CD4-positive, alpha-beta T cell treated with Interleukin-1 beta for 1 hour (primary cell): ENCODE results near the gene INS.

Experiments
- DNase-seq, 2 donors: peaks; one replicate each; pipeline ENCODE4 v3.0.0-alpha.2; 2020 to 2022

Gene INS

DNA sequence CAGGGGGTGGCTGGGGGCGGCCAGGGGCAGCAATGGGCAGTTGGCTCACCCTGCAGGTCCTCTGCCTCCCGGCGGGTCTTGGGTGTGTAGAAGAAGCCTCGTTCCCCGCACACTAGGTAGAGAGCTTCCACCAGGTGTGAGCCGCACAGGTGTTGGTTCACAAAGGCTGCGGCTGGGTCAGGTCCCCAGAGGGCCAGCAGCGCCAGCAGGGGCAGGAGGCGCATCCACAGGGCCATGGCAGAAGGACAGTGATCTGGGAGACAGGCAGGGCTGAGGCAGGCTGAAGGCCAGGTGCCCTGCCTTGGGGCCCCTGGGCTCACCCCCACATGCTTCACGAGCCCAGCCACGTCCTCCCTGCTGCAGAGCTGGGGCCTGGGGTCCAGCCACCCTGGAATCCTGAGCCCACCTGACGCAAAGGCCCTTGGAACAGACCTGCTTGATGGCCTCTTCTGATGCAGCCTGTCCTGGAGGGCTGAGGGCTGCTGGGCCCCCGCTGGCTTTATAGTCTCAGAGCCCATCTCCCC lies at the start of gene INS:
TSS of gene INS (minus strand) at position 474 of the 524 bp plus-strand sequence. CDS start at position 236, 238 bp downstream.
- no peak for DNase-seq

DNA sequence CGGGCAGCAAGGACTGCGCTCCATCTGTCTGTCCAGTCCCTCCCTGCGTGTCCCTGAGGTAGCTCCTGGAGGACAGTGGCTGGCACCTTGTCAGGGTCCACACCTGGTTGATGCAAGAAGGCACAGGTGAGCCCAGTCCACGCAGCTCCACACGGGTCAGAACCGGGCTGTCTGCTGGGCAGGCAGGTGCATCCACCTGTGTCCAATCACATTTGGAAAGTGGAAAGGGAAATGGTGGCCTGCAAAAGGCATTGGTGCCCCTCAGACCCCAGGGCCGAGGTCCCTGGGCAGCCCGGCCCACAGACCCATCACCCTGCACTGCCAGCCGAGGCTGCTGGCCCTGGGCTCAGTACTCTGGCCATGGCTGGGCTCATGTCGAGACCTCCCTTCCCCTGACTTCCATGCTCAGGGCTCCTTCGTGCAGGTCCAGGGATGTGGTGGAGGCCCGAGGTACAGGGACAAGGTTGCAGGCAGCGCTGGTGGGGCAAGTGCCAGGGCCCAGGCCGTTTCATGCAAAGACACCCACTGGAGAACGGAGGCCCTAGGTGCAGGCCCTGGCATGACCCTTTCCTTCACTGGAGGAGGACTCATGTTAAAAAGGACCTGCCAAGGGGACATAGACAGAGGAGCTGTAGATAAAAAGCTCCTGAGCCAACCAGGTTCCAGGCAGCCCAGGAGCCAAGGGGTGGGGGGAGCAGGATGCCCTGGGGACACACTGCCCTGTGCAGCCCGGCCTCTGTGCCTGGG lies 49.5 kb upstream of the INS start:
- no peak for DNase-seq

DNA sequence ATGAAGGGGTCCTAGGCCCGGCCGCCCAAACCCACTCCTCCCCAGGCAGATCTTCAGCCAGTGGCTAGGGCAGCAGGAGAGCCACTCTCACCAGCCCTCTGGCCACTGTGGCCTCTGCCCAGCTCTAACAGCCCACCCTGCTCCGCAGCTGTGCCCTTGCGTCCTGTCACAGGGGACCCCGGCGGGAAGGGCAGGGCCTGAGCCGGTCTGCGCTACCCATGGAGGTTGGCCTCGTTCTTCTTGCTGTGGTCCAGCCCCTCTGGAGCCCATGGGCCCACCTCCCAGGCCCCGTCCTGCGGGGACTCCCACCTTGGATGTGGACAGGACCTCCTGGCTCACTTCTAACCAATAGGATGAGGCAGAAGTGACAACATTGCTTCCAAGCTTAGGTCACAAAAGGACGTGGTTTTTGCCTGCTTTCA lies 48.9 kb upstream of the INS start:
- DNase-seq: no peak

DNA sequence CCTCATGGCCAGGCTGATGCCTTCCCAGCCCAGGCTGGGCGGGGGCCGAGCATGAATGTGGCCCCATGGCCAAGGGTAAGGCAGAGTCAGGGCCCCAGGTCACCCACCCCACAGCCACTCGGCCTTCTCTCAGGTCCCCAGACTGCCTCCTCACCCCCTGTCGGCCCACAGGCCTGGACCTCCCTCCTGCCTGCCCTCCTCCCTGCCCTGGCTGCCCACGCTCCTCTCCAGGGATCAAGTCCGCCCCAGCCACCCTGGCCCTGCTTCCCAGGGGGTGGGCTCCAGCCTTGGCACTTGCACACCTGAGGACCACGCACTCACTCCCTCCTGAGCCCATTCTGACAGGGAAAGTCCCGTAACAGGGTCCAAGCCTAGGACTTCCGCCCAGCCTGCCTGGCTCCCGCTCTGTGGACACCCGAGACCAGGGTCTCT lies 48.4 kb upstream of the INS start:
- DNase-seq: no peak

DNA sequence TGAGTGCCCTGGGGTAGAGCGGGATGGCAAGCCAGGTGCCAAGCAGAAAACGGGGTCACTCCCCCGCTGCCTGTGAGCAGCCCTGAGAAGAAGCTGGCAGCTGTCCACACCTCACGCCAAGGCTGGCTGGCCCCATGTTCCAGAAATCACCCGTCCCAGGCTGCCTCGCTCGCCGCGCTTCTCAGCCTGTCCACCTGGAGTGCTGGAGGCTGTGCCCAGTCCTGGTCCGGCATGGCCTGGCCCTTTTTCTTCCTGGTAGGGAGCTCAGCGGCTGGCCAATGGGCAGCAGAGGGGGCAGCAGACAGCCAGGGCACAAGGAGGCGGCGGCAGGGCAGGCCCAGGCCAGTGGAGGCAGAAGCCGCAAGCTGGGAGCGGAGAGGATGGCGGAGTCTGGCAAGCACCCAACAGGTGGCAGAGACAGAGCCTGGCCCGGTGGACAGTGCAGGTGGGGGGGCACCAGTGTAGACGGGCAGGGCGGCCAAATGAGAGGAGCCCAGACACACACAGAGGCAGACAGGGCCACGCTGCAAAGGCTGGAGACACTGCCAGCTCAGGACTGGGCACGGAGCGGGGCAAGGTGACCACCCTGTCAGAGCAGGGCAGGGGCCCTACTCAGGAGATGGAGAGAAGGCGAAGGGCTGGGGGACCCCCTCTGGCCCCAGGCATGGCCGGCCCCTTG lies 47.8 kb upstream of the INS start:
- no peak for DNase-seq

DNA sequence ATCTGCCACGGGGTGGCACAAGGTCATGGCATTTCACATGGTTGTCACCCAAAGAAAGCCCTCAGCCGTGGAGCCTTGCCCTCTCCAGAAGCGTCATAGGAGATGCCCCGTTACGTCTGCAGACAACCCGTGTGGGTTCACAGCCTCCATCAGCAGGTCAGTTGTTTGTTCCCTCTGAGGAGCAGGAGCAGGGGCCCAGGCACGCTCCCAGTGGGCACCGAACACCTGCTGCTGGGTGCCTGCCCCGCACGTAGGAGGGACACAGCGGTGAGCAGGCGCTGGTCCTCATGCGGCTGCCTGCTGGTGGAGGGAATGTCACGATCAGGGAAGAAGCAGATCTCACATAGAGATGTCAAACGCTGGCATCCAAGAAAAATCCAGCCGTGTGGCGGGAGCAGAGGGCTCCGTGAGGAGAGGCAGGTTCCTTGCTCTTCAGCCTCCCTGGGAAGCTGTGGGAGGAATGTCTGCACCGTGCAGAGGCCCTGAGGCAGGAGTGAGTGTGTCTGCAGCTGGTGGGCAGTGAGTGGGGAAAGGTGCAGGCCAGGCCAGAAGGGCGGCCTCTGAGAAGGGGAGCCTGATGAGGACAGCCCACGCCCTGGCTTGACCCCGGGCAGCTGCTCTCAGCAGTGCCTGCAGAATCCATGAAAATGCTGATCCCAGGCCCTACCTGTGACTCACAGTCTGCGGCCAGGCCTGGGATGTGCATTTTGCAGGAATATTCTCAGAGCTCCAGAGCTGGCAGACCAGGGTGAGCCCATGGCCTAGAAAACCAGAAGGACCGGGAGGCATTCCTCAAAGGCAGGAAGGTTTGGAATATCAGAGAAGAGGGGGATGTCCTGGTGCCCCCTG lies 47.0 kb upstream of the INS start:
- no peak for DNase-seq

DNA sequence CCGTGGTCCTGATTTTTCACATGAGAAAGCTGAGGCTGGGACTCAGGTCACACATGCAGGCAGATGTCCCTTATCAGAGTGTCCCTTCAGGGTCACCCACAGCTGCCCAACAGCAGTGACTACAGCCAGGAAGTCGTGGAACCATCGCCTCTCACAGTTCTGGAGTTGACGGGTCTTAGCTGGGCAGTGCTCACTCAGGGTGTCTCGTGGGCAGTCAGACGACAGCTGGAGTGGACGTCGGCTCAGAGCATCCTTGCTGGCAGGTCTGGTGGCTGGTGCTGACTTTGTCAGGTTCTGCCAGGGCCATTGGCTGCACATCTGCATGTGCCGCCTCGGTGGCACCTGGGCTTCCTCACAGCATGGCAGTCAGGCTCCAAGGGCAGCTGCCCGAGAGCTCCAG lies 46.2 kb upstream of the INS start:
- DNase-seq: no peak

DNA sequence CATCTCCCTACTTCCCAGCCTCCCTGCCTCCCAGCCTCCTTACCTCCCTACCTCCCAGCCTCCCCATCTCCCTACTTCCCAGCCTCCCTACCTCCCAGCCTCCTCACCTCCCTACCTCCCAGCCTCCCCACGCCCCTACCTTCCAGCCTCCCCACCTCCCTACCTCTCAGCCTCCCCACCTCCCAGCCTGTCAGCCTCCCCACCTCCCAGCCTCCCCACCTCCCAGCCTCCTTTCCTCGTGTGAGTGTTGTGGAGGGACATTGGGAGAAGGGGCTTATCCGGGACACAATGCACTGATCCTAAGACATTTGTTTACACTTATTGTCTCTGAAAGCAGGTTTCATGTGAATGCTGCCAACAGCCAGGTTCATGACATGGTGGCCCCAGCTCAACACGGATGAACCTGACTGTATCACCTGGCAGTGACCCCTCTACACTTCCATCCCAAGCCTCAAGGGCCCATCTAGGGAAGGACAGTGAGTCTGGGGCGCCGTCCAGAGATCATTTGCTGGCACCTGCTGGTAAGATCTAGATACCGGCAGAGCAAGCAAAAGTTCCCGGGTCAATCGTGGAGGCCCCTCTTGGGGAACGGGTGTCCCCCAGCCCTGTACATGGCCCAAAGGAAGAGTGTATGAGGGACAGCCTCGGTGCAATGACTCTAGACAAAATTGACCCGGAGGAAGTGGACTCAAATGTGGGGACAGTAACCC lies 45.1 kb upstream of the INS start:
- DNase-seq: no peak

DNA sequence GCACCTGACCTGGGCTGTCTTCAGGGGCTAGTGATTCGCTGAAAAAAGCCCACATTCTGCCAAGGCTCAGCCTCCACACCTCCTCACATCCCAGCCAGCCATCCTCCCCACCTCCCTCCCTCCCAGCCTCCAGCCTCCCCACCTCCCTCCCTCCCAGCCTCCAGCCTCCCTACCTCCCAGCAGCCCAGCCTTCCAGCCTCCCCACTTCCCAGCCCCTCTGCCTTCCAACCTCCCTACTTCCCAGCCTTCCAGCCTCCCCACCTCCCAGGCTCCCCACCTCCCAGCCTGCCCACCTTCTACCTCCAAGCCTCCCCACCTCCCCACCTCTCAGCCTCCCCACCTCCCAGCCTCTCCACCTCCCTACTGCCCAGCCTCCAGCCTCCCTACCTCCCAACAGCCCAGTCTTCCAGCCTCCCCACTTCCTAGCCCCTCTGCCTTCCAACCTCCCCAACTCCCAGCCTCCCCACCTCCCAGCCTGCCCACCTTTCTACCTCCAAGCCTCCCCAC lies 44.3 kb upstream of the INS start:
- no peak for DNase-seq

DNA sequence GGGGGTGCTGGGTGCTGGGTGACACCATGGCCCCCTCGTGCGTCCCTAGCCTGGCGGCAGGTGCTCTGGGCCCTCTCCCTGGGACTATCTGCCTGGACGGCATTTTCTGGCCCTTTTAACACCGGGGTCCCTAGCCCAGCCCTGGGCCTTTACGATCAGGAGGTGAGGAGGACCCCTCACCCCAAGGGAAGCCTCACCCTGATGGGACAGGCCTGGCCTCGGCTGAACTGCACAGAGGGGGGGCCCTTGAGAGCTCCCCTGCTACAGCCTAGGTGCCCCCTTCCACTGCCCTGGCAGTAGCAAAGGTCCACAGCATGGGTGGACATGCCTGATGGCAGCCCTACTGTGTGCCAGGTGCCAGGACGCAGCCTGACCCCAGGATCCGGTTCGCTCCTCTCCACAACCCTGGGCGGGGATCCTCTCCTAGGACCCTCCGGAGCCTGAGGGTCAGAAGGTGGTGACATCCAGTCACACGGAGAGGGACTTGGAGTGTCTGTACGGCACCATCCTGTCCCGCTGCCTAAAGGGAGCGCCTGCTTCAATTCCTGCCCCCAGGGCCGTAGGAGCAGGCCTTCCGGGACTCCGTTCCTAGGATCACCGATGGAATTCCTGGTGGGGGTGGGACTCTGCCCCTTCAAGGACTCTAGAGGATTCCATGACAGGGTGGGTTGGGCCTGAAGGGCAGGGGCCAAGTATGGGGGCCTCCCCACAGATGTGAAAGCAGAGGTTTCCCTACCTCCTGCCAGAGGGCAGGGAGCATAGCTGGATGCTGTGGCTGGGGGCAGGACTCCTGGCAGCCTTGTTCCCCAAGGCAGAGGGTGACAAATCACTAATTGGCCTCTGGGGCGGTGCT lies 43.6 kb upstream of the INS start:
- DNase-seq: no peak

DNA sequence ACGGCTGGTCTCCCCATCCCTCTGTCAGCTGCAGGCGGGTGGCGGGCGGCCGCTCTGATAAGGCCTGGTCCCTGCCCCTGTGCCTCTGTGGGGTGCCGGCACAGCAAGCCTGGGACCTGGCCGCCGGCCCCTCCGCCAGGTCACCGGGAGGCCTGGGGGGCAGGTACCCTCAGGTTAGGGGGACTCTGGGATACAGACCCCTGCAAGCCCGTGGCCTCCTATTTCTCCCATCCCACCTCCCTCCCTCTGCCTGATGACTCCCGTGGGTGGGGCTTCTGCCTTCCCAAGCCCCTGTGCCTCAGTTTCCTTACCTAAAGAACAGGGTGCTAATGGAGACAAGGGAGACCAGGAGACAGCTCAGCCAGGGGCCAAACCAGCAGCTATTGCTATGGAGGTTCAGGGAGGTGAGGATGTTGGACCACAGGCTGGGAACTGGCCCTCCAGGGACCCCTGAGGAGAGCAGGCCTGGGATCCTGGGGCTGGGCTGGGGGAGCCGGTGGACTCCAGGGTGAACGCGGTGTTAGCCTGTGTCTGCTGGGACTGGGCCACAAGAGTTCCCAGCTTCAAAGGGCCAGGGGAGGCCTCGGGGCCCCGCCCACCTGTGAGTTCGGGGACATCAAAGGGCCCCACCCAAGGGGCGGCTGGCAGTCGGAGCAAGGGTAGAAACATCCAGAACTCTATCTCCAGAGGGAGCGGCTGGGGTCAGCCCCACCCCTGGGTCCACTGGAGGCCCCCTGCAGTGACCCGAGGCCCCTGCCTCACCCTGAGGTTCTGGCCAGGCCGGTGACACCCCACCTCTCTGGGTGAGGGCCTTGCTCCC lies 42.6 kb upstream of the INS start:
- no peak for DNase-seq

DNA sequence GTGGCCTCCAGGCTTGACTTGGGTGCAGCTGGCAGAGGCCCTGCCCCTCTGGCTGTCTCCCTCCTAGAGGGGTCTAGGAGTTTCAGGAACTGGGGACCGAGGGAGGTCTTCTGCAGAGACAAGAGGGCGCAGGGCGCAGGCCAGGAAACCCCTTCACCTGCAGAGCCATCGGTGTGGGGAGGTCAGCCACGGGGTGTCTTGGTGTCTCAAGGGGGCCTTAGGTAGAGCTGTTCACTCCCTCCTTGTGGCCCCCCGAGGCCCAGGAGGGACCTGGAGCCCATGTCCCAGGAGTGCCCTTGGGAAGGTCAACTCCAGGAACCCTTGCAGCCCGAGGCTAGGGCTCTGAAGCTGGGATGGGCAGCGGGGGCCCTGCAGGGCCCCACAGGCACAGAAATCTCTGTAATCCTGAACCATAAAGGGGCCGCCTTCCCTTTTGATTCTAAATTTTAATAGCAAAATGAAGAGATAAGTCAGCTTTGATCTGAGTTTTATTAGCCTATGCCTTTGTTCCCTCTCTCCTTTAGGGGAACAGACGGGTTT lies 42.0 kb upstream of the INS start:
- DNase-seq: no peak

DNA sequence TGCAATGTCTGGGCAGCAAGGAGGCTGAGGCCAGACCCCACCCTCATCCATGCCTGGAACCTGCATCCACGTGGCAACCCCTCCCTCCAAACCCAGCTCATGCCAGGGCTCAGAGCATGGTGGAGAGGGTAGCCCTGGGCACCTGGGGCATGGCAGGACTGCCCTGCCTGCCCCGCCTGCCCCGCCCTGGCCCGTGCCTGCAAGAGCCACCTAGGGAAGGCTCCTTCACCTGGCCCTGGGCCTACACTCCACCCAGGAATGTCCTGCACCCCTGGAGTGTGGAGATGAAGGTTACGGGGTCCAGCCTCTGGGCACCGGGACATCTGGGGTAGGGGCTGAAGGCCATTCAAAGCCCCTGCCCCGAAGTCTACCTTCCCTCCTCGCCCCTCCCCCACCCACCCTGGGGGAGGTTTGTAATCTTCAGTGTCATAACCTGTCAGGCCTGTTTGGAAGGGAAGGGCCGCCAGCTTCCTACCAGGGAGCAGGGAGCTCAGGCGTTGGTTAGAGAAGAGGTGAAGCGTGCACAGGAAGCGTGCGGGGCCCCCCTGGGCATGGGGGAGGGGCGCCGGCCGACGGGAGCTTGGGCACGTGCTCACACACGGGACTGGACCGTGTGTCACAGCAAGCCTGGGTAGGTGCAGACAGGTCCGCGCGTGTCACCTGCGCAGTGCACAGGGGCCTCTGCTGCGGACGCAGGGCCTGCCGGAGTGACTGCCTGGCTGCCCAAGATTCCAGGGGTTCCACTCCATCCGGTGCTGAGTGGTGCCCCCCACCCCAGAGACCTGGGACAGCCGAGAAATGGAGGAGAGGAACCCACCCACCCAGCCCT lies 41.3 kb upstream of the INS start:
- DNase-seq: no peak

DNA sequence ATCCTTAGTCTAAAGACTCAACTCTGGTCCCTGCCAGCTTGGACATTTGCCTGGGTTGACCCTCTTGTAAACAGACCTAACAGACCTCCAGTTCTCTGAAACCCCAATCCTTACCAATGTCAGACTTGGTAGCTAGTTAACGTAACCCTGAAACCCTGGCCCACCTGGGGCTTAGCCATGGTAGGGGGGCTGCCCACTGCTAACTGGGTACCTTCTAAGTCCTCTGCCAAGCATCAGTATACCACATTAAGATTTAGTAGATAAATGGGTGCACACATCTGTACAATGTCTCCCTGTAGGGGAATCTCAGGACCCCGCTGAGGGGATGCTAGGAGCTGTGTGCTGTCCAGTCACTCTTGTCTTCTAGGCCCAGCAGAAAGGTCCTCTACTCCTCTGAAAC lies 40.5 kb upstream of the INS start:
- DNase-seq: no peak

DNA sequence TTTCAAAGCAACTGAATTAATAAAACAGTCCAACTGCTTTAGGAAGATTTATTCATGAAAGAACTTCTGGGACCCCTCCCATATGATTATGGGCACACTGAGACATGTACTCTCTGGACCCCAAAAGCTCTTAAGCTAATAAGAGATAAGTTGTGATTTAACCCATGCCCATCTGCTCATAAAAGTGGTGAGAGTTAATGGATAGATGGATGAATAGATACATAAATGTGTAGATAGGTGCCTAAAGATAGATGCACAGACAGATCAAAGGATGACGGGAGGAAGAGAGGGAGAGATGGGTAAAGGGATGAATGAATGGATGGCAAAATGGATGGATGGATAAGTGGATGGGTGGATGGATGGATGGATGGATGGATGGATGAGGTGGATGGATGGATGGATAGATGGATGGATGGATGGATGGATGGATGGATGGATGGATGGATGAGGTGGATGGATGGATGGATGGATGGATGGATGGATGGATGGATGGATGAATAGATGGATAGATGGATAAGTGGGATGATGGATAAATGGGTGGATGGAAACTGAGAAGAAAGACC lies 40.0 kb upstream of the INS start:
- DNase-seq: no peak

DNA sequence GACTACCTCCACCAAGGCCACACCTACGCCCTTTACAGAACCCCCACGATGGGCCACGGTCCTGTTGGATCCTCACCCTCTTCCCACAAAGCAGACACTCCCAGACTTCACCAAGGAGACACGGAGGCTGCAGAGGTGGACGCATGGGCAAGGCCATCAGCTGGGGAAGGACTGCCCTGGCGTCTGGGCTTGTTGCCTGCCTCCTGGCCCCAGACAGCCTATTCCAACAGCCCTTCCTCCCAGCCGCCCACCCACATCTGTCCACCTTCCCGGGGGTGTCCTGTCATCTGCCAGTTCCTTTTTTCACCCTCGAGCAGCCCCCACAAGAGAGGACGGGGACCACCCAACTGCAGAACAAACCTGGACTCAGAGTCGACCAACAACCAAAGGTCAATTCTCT lies 39.5 kb upstream of the INS start:
- no peak for DNase-seq

DNA sequence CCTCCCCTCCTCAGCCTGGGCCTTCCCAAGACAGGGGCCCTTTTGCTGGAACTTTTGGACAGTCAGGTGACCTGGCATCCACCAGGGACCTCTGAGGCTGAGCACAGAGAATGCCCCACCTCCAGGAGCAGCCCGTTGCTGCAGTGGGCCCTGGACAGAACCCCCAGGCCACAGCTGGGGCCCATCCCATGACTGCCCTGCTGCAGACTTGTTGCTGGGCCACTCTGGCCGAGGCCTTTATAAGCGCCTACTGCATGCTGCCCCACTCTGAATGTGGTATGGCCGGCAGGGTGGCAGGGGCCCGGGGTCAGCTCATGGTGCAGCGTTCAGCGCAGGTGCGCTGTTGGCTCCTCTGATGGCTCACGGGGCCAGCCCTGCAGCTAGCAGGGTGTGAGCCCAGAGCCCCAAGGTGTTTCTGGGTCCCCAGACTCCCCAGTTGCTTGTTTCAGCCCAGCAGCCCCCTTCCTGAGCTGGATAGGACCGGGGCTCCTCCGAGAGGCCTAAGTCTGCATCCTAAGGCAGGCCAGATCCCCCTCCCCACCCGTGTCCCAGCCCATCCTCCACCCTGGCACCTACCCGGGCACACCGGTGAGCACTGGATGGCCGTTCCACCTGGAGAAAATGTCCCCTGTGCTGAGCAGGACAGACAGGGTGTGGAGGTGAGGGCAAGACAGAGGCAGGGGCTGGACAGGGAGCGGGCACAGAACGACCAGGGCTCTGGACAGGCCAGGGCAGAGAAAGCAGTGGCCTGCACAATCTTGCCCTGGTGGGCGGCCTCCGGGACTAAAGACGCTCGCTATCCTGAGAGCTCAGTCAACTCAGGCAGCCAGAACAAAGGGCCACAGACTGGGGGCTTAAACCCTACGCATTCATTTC lies 38.7 kb upstream of the INS start:
- DNase-seq: no peak
